GM23338 (cell line): ENCODE data around the gene SMOC1. TPM values are rescaled to one million over a fixed set of nuclear protein-coding genes. Genes with fewer than 3 reads are reported as not detected.

Experiments
- ATAC-seq: fragments of 200-7000 bp; cut with Tn5 transposase; 3 replicates; pipeline ENCODE4 v1.9.1; 2020
- DNase-seq: peaks from one replicate; pipeline ENCODE4 v3.0.0-alpha.2; 2015; ENCODE audit warnings: low spot score
- H2AFZ ChIP-seq: fragments of 200-600 bp; sonication (generic); 2 replicates; pipeline ENCODE4 v1.8.0; 2016; ENCODE audit warnings: antibody characterized with exemption, mild to moderate bottlenecking, moderate library complexity
- H3F3A ChIP-seq: fragments of 200-600 bp; sonication (generic); replicated peaks from 2 replicates; pipeline ENCODE4 v1.8.0; 2017; ENCODE audit warnings: antibody characterized with exemption, mixed run types, low read depth
- H3K27ac ChIP-seq: fragments of 200-600 bp; sonication (generic); 2 replicates; pipeline ENCODE4 v1.6.1; 2016; ENCODE audit warnings: low read depth
- H3K27me3 ChIP-seq: fragments of 200-600 bp; sonication (generic); 2 replicates; pipeline ENCODE4 v1.8.0; 2016; ENCODE audit warnings: mild to moderate bottlenecking, mixed run types, moderate library complexity; ENCODE audit not compliant: insufficient read depth
- H3K36me3 ChIP-seq: fragments of 200-600 bp; sonication (generic); 2 replicates; pipeline ENCODE4 v1.8.0; 2016; ENCODE audit warnings: mild to moderate bottlenecking; ENCODE audit not compliant: insufficient read depth
- H3K4me1 ChIP-seq: fragments of 200-600 bp; sonication (generic); 2 replicates; pipeline ENCODE4 v1.8.0; 2016; ENCODE audit warnings: mild to moderate bottlenecking, moderate library complexity; ENCODE audit not compliant: insufficient read depth
- H3K4me2 ChIP-seq: fragments of 200-600 bp; sonication (generic); 2 replicates; pipeline ENCODE4 v1.7.1; 2017; ENCODE audit warnings: mixed run types
- H3K4me3 ChIP-seq: fragments of 200-600 bp; sonication (generic); 2 replicates; pipeline ENCODE4 v1.6.1; 2016; ENCODE audit warnings: mixed run types
- H3K79me2 ChIP-seq: fragments of 200-600 bp; sonication (generic); replicated peaks from 2 replicates; pipeline ENCODE4 v1.8.0; 2017; ENCODE audit warnings: mild to moderate bottlenecking; ENCODE audit not compliant: insufficient read depth
- H3K9me2 ChIP-seq: fragments of 200-600 bp; sonication (generic); 2 replicates; pipeline ENCODE4 v1.8.0; 2017; ENCODE audit not compliant: insufficient read depth
- H4K20me1 ChIP-seq: fragments of 200-600 bp; sonication (generic); replicated peaks from 2 replicates; pipeline ENCODE4 v1.8.0; 2017; ENCODE audit warnings: mild to moderate bottlenecking; ENCODE audit not compliant: insufficient read depth
- H3K27ac Mint-ChIP-seq: 2 replicates; pipeline ENCODE4 v1.8.0; 2020; ENCODE audit warnings: inconsistent platforms, mild to moderate bottlenecking, moderate library complexity, mixed read lengths
- H3K27me3 Mint-ChIP-seq: 3 replicates; pipeline ENCODE4 v1.8.0; 2022; ENCODE audit warnings: low read depth, mild to moderate bottlenecking, moderate library complexity, mixed read lengths, inconsistent platforms; ENCODE audit not compliant: insufficient read depth, poor library complexity
- H3K36me3 Mint-ChIP-seq: 3 replicates; pipeline ENCODE4 v1.8.0; 2021; ENCODE audit warnings: low read depth, mild to moderate bottlenecking, inconsistent platforms, moderate library complexity, mixed read lengths
- H3K4me1 Mint-ChIP-seq: 3 replicates; pipeline ENCODE4 v1.8.0; 2020; ENCODE audit warnings: mild to moderate bottlenecking, inconsistent platforms, mixed read lengths
- H3K4me3 Mint-ChIP-seq: 3 replicates; pipeline ENCODE4 v1.8.0; 2021; ENCODE audit warnings: moderate library complexity, mild to moderate bottlenecking, inconsistent platforms, mixed read lengths
- H3K9me3 Mint-ChIP-seq: 3 replicates; pipeline ENCODE4 v1.8.0; 2020; ENCODE audit warnings: moderate library complexity, mild to moderate bottlenecking, inconsistent platforms, mixed read lengths
- CREB1 ChIP-seq: fragments of 250-450 bp; sonication (Bioruptor Pico); IDR thresholded peaks from 2 replicates; pipeline ENCODE4 v1.5.0; 2020; ENCODE audit warnings: low read depth, mild to moderate bottlenecking, moderate library complexity
- EZH2phosphoT487 ChIP-seq: fragments of 200-600 bp; sonication (generic); IDR thresholded peaks from one replicate; pipeline ENCODE4 v1.8.1; 2018; ENCODE audit warnings: antibody characterized with exemption; ENCODE audit not compliant: unreplicated experiment
- JUNB ChIP-seq: IDR thresholded peaks from one replicate; pipeline ENCODE4 v1.6.1; 2016; ENCODE audit warnings: antibody characterized with exemption; ENCODE audit not compliant: unreplicated experiment
- NANOG ChIP-seq: IDR thresholded peaks from 2 replicates; pipeline ENCODE4 v1.6.1; 2016; ENCODE audit warnings: antibody characterized with exemption, borderline replicate concordance
- STAT1 ChIP-seq: IDR thresholded peaks from one replicate; pipeline ENCODE4 v1.6.1; 2016; ENCODE audit warnings: antibody characterized with exemption; ENCODE audit not compliant: unreplicated experiment
- ZNF114 ChIP-seq: fragments of 250-450 bp; sonication (Bioruptor Pico); IDR thresholded peaks from 2 replicates; pipeline ENCODE4 v1.5.0; 2020; ENCODE audit warnings: mild to moderate bottlenecking, moderate library complexity
- polyA plus RNA-seq: library from polyadenylated mRNA; unstranded; fragments of >200 nt; fragmentation: Nextera tagmentation; extraction: Ambion mirVana; gene quantifications from 2 replicates; pipeline ENCODE4 v1.2.1, GENCODE V29; 2016
- total RNA-seq: library from RNA; depleted of rRNA; stranded (reverse); fragments of >200 nt; shearing (Covaris generic); gene quantifications from 2 replicates; pipeline ENCODE4 v1.2.3, GENCODE V29; 2014
- TF ChIP-seq, protein P1 (sequence below), 2 experiments: fragments of 200-600 bp in 1 of 2; sonication (generic) in 1 of 2; conservative IDR thresholded peaks; 2 replicates each; pipeline versions ENCODE4 v1.5.1 to v1.6.1; 2016 to 2017; ENCODE audit warnings: antibody characterized with exemption in 2 of 2, low read depth in 2 of 2, mild to moderate bottlenecking in 2 of 2, moderate library complexity in 1 of 2
- TF ChIP-seq, protein P2 (sequence below): IDR thresholded peaks from one replicate; pipeline ENCODE4 v1.6.1; 2018; ENCODE audit warnings: antibody characterized with exemption; ENCODE audit not compliant: unreplicated experiment
- TF ChIP-seq, protein P3 (sequence below): IDR thresholded peaks from 2 replicates; pipeline ENCODE4 v1.6.1; 2016; ENCODE audit warnings: antibody characterized with exemption

The SMOC1 gene
- total and polyA plus RNA-seq, 2 experiments from 2014 or later, result 0.79 to 1.6 TPM

DNA sequence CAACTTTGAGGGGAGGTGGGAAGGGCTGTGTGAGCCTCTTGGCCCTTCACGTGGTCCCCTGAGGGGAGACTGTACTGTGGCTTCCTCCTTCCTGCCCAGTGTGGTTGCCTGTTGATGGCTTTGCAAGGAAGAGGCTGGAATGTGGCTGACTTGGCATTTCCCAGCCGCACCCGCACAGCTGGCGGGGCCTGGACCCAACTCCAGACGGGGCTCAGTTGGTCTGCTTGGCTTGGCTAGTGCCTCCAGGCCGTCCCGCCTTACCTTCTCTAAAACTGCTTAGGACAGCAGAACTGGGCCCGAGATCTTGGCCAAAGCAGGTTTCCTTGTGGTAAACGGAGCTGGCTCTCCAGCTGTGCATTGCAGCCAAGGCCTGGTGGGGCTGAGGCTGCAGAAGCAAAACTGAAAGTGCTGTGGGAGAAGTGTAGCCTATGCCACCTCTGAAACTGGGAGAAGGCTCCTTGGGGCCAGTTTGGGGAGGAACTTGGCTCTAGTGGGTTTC lies 139.5 kb downstream of the SMOC1 start:
- Mint-ChIP-seq H3K27ac (no peak overlapping the region), H3K4me3 (no peak overlapping the region), H3K36me3 (no peaks in the 10 kb centered on the region), H3K4me1 (peaks cover 11% of the 10 kb centered on the region), H3K9me3 (no peaks in the 10 kb centered on the region), H3K27me3 (peaks cover 4% of the 10 kb centered on the region)
- Histone ChIP-seq H3K4me3 (no peak overlapping the region), H4K20me1 (no peaks in the 10 kb centered on the region), H3K9me2 (0 out of 2 replicates have a peak, but pooled peaks cover 4% of the 10 kb centered on the region), H3K27ac (no peak overlapping the region), H2AFZ (no peak overlapping the region), H3K36me3 (no peaks in the 10 kb centered on the region), H3K4me2 (no peak overlapping the region), H3K27me3 (no peaks in the 10 kb centered on the region), H3K79me2 (no peaks in the 10 kb centered on the region), H3F3A (no peaks in the 10 kb centered on the region), H3K4me1 (no peaks in the 10 kb centered on the region)
- TF ChIP-seq CREB1 (CRISPR knock-in tag) (no peak), EZH2phosphoT487 (no peak), ZNF114 (CRISPR knock-in tag) (no peak), STAT1 (no peak), NANOG (no peak)
- TF ChIP-seq, protein P1, sequence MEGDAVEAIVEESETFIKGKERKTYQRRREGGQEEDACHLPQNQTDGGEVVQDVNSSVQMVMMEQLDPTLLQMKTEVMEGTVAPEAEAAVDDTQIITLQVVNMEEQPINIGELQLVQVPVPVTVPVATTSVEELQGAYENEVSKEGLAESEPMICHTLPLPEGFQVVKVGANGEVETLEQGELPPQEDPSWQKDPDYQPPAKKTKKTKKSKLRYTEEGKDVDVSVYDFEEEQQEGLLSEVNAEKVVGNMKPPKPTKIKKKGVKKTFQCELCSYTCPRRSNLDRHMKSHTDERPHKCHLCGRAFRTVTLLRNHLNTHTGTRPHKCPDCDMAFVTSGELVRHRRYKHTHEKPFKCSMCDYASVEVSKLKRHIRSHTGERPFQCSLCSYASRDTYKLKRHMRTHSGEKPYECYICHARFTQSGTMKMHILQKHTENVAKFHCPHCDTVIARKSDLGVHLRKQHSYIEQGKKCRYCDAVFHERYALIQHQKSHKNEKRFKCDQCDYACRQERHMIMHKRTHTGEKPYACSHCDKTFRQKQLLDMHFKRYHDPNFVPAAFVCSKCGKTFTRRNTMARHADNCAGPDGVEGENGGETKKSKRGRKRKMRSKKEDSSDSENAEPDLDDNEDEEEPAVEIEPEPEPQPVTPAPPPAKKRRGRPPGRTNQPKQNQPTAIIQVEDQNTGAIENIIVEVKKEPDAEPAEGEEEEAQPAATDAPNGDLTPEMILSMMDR (conservative IDR thresholded peaks at IDR 0.05; ENCODE audit: low read depth in 2 of 2), result no peak
- TF ChIP-seq, protein P2, sequence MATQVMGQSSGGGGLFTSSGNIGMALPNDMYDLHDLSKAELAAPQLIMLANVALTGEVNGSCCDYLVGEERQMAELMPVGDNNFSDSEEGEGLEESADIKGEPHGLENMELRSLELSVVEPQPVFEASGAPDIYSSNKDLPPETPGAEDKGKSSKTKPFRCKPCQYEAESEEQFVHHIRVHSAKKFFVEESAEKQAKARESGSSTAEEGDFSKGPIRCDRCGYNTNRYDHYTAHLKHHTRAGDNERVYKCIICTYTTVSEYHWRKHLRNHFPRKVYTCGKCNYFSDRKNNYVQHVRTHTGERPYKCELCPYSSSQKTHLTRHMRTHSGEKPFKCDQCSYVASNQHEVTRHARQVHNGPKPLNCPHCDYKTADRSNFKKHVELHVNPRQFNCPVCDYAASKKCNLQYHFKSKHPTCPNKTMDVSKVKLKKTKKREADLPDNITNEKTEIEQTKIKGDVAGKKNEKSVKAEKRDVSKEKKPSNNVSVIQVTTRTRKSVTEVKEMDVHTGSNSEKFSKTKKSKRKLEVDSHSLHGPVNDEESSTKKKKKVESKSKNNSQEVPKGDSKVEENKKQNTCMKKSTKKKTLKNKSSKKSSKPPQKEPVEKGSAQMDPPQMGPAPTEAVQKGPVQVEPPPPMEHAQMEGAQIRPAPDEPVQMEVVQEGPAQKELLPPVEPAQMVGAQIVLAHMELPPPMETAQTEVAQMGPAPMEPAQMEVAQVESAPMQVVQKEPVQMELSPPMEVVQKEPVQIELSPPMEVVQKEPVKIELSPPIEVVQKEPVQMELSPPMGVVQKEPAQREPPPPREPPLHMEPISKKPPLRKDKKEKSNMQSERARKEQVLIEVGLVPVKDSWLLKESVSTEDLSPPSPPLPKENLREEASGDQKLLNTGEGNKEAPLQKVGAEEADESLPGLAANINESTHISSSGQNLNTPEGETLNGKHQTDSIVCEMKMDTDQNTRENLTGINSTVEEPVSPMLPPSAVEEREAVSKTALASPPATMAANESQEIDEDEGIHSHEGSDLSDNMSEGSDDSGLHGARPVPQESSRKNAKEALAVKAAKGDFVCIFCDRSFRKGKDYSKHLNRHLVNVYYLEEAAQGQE, result no peak
- ATAC-seq (no peak), DNase-seq (no peak)

DNA sequence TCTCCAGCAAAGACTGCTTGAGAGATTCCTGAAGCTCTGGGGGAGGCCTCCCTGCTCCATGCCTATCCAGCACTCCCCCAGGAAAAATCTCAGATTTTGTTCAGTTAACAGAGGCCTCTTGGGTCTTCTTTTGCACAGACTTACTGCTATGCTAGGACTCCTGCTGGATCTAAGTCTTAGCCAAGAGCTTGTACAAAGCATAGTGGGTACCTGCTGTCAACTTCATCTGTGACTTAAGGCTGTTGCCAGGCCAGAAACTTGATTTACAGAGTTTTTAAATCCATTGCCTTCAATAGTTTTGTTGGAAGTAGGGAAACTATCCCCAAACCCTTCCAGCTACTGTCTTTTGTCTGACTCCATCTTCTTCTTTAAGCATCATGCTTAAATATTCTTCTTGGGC lies 140.5 kb downstream of the SMOC1 start:
- Histone ChIP-seq H3K4me3 (no peak overlapping the region), H3K9me2 (0 out of 2 replicates have a peak, but pooled peaks cover 4% of the 10 kb centered on the region), H3K27me3 (no peaks in the 10 kb centered on the region), H3K4me1 (no peaks in the 10 kb centered on the region), H3K4me2 (no peak overlapping the region), H3K27ac (no peak overlapping the region), H2AFZ (no peak overlapping the region), H3K36me3 (no peaks in the 10 kb centered on the region), H3F3A (no peaks in the 10 kb centered on the region), H4K20me1 (no peaks in the 10 kb centered on the region), H3K79me2 (no peaks in the 10 kb centered on the region)
- H3K4me1 Mint-ChIP-seq, result peaks cover 10% of the 10 kb centered on the region
- DNase-seq (no peak), ATAC-seq (no peak)
- H3K27ac Mint-ChIP-seq, result no peak overlapping the region
- H3K4me3 Mint-ChIP-seq, result no peak overlapping the region
- H3K36me3 Mint-ChIP-seq, result no peaks in the 10 kb centered on the region
- H3K9me3 Mint-ChIP-seq, result no peaks in the 10 kb centered on the region
- peaks cover 6% of the 10 kb centered on the region for H3K27me3 Mint-ChIP-seq
- TF ChIP-seq STAT1 (no peak), JUNB (no peak)
- TF ChIP-seq, protein P3, sequence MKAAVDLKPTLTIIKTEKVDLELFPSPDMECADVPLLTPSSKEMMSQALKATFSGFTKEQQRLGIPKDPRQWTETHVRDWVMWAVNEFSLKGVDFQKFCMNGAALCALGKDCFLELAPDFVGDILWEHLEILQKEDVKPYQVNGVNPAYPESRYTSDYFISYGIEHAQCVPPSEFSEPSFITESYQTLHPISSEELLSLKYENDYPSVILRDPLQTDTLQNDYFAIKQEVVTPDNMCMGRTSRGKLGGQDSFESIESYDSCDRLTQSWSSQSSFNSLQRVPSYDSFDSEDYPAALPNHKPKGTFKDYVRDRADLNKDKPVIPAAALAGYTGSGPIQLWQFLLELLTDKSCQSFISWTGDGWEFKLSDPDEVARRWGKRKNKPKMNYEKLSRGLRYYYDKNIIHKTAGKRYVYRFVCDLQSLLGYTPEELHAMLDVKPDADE, result no peak
